GM12874 (cell line): Measurements from ENCODE around the gene CDH11.

Source experiments
- CTCF ChIP-seq: IDR thresholded peaks from 2 replicates; pipeline ENCODE4 v1.5.1; 2011; ENCODE audit warnings: low read depth, mild to moderate bottlenecking, control low read depth, low read length, moderate library complexity; ENCODE audit not compliant: insufficient read depth

Gene CDH11

GRCh38 chr16:65004570-65004969, 117.3 kb downstream of the CDH11 start:
- no peak for TF ChIP-seq CTCF

GRCh38 chr16:65003621-65004020, 118.2 kb downstream of the CDH11 start:
- TF ChIP-seq CTCF: no peak

GRCh38 chr16:65002265-65002664, 119.6 kb downstream of the CDH11 start:
- TF ChIP-seq CTCF: no peak

GRCh38 chr16:65000654-65001053, 121.2 kb downstream of the CDH11 start:
- no peak for TF ChIP-seq CTCF

GRCh38 chr16:64997751-64998150, 124.1 kb downstream of the CDH11 start:
- no peak for TF ChIP-seq CTCF

GRCh38 chr16:64997121-64997520, 124.7 kb downstream of the CDH11 start:
- no peak for TF ChIP-seq CTCF

GRCh38 chr16:64996641-64997040, 125.2 kb downstream of the CDH11 start:
- no peak for TF ChIP-seq CTCF

- no peak for TF ChIP-seq CTCF
Measured at GRCh38 chr16:64993464-64993863, 128.4 kb downstream of the CDH11 start.
